Gastroesophageal sphincter (tissue), 4 donors: ENCODE results near the gene MN1. TPM values are rescaled to one million over a fixed set of nuclear protein-coding genes. Genes with fewer than 3 reads are reported as not detected.

Experiments used
- ATAC-seq: fragments of 150-250 bp; one replicate; pipeline ENCODE4 v1.9.1; 2016; ENCODE audit warnings: mild to moderate bottlenecking, moderate library complexity
- H3K27ac ChIP-seq, 4 donors: fragments of 200-600 bp; sonication (generic) in 3 of 4; 1 replicate in 3 of 4; 2 replicates in 1 of 4; pipeline ENCODE4 v1.5.1; 2016 to 2019
- H3K27me3 ChIP-seq: fragments of 200-600 bp; sonication (generic); one replicate; pipeline ENCODE4 v1.5.1; 2019
- H3K36me3 ChIP-seq, 2 donors: fragments of 200-600 bp; sonication (generic); one replicate each; pipeline ENCODE4 v1.5.1; 2019; ENCODE audit warnings: control low read depth in 1 of 2
- H3K4me1 ChIP-seq, 3 donors: fragments of 200-600 bp; sonication (generic); 1 replicate in 2 of 3; 2 replicates in 1 of 3; pipeline ENCODE4 v1.5.1; 2016 to 2019; ENCODE audit warnings: control low read depth in 2 of 3
- H3K4me3 ChIP-seq, 2 donors: fragments of 200-600 bp; sonication (generic); one replicate each; pipeline ENCODE4 v1.5.1; 2019; ENCODE audit warnings: mild to moderate bottlenecking in 1 of 2, moderate library complexity in 1 of 2
- H3K9me3 ChIP-seq, 3 donors: fragments of 200-600 bp; sonication (generic); one replicate each; pipeline ENCODE4 v1.5.1; 2017 to 2019; ENCODE audit warnings: control low read depth in 2 of 3
- EP300 ChIP-seq: sonication (generic); formaldehyde crosslinking; IDR thresholded peaks from one replicate; pipeline ENCODE4 v1.6.1; 2017; ENCODE audit warnings: antibody characterized with exemption, mild to moderate bottlenecking
- POLR2A ChIP-seq, 2 donors: fragments of 450-650 bp; IDR thresholded peaks; one replicate each; pipeline ENCODE4 v1.6.1; 2017; ENCODE audit warnings: antibody characterized with exemption in 2 of 2, mild to moderate bottlenecking in 2 of 2, moderate library complexity in 1 of 2
- POLR2AphosphoS5 ChIP-seq: sonication (generic); formaldehyde crosslinking; IDR thresholded peaks from one replicate; pipeline ENCODE4 v1.6.1; 2017; ENCODE audit warnings: antibody characterized with exemption
- WGBS, 2 donors: methylation state at CpG; one replicate each; pipeline ENCODE4 v1.1.5; 2018; ENCODE audit warnings: low coverage in 1 of 2; 5-methylcytosine and 5-hydroxymethylcytosine counted together
- total RNA-seq, 4 donors: library from RNA; depleted of rRNA; stranded (reverse); fragments of >200 nt; gene quantifications; one replicate each; pipeline ENCODE4 v1.1.0, GENCODE V29; 2016
- TF ChIP-seq, protein P1 (sequence below), 4 experiments: fragments of 200-600 bp in 2 of 4; fragments of 450-650 bp in 2 of 4; sonication (generic) in 1 of 4; IDR thresholded peaks; one replicate each; pipeline ENCODE4 v1.5.1; 2017 to 2019; ENCODE audit warnings: antibody characterized with exemption in 4 of 4, mild to moderate bottlenecking in 2 of 4, moderate library complexity in 2 of 4

Gene MN1
- total RNA-seq, 4 donors from 2014 or later = 13.4 to 52.8 (median 28.5) TPM

GRCh38 chr22:27843441-27843840 is 41.9 kb upstream of the MN1 start:
- peaks cover 0 to 21% (median 3%) of the 10 kb centered on the region in 3 donors for H3K4me1 ChIP-seq
- no peaks in the 10 kb centered on the region for H3K9me3 ChIP-seq
- TF ChIP-seq EP300 = no peak
- TF ChIP-seq, protein P1, sequence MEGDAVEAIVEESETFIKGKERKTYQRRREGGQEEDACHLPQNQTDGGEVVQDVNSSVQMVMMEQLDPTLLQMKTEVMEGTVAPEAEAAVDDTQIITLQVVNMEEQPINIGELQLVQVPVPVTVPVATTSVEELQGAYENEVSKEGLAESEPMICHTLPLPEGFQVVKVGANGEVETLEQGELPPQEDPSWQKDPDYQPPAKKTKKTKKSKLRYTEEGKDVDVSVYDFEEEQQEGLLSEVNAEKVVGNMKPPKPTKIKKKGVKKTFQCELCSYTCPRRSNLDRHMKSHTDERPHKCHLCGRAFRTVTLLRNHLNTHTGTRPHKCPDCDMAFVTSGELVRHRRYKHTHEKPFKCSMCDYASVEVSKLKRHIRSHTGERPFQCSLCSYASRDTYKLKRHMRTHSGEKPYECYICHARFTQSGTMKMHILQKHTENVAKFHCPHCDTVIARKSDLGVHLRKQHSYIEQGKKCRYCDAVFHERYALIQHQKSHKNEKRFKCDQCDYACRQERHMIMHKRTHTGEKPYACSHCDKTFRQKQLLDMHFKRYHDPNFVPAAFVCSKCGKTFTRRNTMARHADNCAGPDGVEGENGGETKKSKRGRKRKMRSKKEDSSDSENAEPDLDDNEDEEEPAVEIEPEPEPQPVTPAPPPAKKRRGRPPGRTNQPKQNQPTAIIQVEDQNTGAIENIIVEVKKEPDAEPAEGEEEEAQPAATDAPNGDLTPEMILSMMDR (IDR thresholded peaks at IDR 0.05) = no peak
- no peak for TF ChIP-seq POLR2A (IDR thresholded peaks at IDR 0.05)
- WGBS, 2 donors = 54% methylated on average over 4 of the region's 7 CpGs; no CpG with 5 or more reads in 1 of the 2 donors
- peak overlapping the region in 2 of 4 donors; percentile 8 to 9 for H3K27ac ChIP-seq
- no peaks in the 10 kb centered on the region for H3K27me3 ChIP-seq
- peak; percentile 5 for ATAC-seq
- H3K36me3 ChIP-seq = peaks cover 0 to 51% of the 10 kb centered on the region in 2 donors
- H3K4me3 ChIP-seq = no peak overlapping the region

DNA sequence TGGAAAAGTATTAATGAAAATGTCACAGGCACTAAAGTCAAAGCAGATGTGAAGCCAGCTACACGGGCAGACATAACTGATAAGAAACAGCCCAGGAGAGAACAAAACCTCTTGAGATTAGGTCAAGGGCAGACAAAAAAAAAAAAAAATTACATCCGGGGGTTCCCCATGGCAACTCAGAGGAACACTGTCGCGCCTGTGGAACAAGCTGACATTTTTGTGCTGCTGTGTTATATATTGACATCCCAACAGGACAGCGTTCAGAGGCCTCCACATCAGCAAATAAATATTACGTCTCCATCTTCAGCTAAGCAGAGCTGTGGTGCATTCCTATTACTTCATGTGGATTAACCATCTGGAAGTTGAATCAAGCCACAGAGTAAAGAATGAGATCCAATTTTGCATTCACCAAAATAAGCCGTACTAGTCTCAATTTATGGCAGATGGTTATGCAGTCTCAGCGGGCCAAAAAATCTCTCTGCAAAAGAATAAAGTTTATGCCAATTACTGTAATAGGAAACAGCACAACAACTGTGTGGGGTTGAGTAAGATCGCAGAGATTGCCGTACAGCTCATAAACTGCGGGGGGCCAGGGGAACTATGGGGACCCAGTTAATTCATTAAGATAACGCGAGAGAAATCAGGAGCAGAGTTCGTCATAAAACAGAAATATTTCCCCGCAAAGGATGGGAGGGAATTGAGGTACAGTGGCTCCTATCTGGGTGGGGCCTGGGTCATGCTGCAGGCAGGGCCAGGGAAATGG is 41.3 kb upstream of the MN1 start:
- H3K27me3 ChIP-seq = no peaks in the 10 kb centered on the region
- peak; percentile 27 for ATAC-seq
- peak overlapping the region in 2 of 4 donors; percentile 9 to 11 for H3K27ac ChIP-seq
- TF ChIP-seq EP300 (no peak), POLR2AphosphoS5 (no peak), POLR2A (IDR thresholded peaks at IDR 0.05) (no peak)
- TF ChIP-seq, protein P1 (IDR thresholded peaks at IDR 0.05) = no peak
- 72 to 85% methylated on average over 11 to 15 of the region's 15 CpGs for WGBS, 2 donors
- no peak overlapping the region for H3K4me3 ChIP-seq
- peaks cover 0 to 45% of the 10 kb centered on the region in 2 donors for H3K36me3 ChIP-seq
- no peaks in the 10 kb centered on the region for H3K9me3 ChIP-seq
- H3K4me1 ChIP-seq = peaks cover 0 to 21% (median 3%) of the 10 kb centered on the region in 3 donors

DNA sequence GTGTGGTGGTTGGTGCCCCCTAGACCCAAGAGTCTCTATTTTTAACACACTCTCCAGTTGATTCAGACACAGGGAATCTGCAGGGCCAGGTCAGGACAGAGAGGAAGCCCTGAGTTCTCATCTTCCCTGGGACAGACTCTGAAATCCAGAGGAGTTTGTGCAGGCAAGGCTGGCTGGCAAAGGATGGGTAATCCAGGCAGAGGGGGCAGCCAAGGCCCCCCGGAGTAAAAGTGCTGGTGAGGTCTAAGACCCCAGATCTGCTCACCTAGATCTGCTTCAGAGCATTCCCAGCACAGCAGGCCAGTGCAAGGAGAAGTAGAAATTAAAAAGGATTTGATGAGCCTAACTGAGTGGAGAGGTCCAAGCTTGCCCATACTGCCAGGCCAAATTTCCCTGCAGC is 40.6 kb upstream of the MN1 start:
- Histone ChIP-seq H3K4me1 (peaks cover 0 to 21% (median 3%) of the 10 kb centered on the region in 3 donors), H3K27me3 (no peaks in the 10 kb centered on the region), H3K27ac (peak overlapping the region in 2 of 4 donors; percentile 4 to 11), H3K4me3 (no peak overlapping the region), H3K36me3 (peaks cover 0 to 39% of the 10 kb centered on the region in 2 donors), H3K9me3 (no peaks in the 10 kb centered on the region)
- no peak for ATAC-seq
- TF ChIP-seq POLR2AphosphoS5 (no peak), EP300 (no peak), POLR2A (IDR thresholded peaks at IDR 0.05) (no peak)
- TF ChIP-seq, protein P1 (IDR thresholded peaks at IDR 0.05) = no peak
- no CpG with 5 or more reads among the region's 1 CpG for WGBS, 2 donors

DNA sequence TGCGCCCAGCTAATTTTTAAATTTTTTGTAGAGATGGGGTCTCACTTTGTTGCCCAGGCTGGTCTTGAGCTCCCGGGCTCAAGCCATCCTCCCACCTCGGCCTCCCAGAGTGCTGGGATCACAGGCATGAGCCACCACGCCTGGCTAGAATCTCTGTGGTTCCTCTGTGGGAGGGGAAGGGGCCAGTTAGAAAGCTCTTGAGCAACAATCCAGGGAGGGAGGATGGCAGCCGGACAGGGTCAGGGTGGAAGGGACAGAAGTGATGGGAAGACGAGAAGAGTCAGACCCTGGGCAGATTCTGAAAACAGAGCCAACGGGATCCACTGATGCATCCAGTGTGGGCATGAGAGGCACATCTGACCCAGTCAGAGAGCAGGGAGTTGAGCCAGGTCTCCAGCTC is 38.9 kb upstream of the MN1 start:
- H3K9me3 ChIP-seq = no peaks in the 10 kb centered on the region
- no peak overlapping the region for H3K27ac ChIP-seq
- no peak for ATAC-seq
- WGBS, 2 donors = 90 to 92% methylated on average over 2 of the region's 7 CpGs
- H3K4me3 ChIP-seq = no peak overlapping the region
- H3K36me3 ChIP-seq = peaks cover 0 to 24% of the 10 kb centered on the region in 2 donors
- H3K27me3 ChIP-seq = no peaks in the 10 kb centered on the region
- peaks cover 0 to 16% (median 3%) of the 10 kb centered on the region in 3 donors for H3K4me1 ChIP-seq
- no peak for TF ChIP-seq POLR2AphosphoS5
- TF ChIP-seq, protein P1 (IDR thresholded peaks at IDR 0.05) = no peak
- no peak for TF ChIP-seq EP300
- no peak for TF ChIP-seq POLR2A (IDR thresholded peaks at IDR 0.05)
